ENCODE measurements around the gene POMGNT1.
A peak's percentile ranks its signal among the peaks of the same experiment; 100 is the strongest.

The POMGNT1 gene

DNA sequence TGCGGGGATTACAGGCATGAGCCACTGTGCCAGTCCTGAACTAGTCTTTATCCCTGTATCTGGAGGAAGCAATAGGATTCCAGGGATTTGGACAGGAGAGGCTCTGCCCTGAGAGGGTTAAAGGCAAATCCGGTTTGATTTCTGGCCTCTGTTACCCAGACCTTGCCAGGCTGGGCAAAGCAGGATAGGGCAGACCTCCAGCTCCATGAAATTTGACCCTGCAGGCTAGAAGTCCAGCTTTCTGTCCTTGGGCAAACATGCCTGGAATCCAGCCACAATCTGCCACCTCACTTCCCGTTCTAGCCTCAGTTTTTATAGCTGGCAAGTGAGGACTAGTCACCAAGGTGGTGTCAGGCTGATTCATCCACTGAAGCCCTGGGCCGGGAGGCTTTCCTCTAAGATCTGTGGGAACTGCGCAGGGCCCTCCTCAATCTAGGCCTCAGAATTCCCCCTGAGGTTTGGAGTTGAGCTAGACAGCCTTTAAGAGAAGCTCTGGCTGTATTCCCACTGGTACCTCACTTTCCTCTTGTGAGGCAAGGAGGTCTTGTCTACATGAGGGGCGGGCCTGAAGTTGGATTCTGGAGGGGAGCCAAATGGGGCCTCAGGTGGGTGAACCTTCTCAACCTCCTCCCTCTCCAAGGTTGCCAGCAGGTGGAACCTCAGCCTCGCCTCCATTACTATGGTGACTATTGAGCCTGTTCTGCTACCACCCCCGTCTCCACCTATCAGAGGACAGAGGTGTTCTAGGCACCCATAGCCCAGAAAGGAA, 15.0 kb downstream of the POMGNT1 start:
- TF ChIP-seq POLR2A (IDR thresholded peaks at IDR 0.05; ENCODE audit: extremely low read depth, insufficient read length) (no peak), MYC (IDR thresholded peaks at IDR 0.05; ENCODE audit: low read depth, low read length) (no peak), MAX (IDR thresholded peaks at IDR 0.05; ENCODE audit: low read depth, low read length) (no peak)
- TF ChIP-seq, protein P1, sequence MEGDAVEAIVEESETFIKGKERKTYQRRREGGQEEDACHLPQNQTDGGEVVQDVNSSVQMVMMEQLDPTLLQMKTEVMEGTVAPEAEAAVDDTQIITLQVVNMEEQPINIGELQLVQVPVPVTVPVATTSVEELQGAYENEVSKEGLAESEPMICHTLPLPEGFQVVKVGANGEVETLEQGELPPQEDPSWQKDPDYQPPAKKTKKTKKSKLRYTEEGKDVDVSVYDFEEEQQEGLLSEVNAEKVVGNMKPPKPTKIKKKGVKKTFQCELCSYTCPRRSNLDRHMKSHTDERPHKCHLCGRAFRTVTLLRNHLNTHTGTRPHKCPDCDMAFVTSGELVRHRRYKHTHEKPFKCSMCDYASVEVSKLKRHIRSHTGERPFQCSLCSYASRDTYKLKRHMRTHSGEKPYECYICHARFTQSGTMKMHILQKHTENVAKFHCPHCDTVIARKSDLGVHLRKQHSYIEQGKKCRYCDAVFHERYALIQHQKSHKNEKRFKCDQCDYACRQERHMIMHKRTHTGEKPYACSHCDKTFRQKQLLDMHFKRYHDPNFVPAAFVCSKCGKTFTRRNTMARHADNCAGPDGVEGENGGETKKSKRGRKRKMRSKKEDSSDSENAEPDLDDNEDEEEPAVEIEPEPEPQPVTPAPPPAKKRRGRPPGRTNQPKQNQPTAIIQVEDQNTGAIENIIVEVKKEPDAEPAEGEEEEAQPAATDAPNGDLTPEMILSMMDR (IDR thresholded peaks at IDR 0.05; ENCODE audit: low read depth, low read length) = no peak
- no peak for DNase-seq (ENCODE audit: low read depth)
- H3K4me3 ChIP-seq (ENCODE audit: low read depth, low read length) = no peak overlapping the region

GRCh38 chr1:46181343-46182260, 16.6 kb downstream of the POMGNT1 start:
- TF ChIP-seq POLR2A (IDR thresholded peaks at IDR 0.05; ENCODE audit: extremely low read depth, insufficient read length) = no peak
- no peak for TF ChIP-seq MYC (IDR thresholded peaks at IDR 0.05; ENCODE audit: low read depth, low read length)
- DNase-seq (ENCODE audit: low read depth) = no peak
- H3K4me3 ChIP-seq (ENCODE audit: low read depth, low read length) = no peak overlapping the region

DNA sequence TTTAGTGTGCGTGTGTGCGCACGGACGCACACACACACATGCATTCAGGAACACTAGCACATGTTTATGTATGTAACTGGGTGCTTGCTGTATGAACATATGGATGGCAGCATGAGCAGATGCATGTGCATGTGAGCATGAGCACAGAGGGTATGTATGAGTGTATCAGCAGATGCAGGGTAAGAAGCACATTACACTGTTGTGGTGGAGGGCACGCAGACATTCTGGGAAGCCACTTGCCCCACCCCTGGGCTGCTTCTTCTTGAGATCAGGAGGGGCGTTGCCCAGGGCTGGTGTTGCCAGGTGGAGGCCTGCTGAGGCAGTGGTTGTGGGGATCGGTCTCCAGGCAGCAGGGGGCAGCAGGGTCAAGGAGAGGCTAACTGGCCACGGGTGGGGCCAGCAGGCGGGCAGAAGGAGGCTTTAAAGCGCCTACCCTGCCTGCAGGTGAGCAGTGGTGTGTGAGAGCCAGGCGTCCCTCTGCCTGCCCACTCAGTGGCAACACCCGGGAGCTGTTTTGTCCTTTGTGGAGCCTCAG, 18.1 kb downstream of the POMGNT1 start:
- H3K4me3 ChIP-seq (ENCODE audit: low read depth, low read length) = no peak overlapping the region
- TF ChIP-seq, protein P1 (IDR thresholded peaks at IDR 0.05; ENCODE audit: low read depth, low read length) = peak; percentile 9
- TF ChIP-seq MAX (IDR thresholded peaks at IDR 0.05; ENCODE audit: low read depth, low read length) = no peak
- DNase-seq (ENCODE audit: low read depth) = peak; percentile 32

- no peak overlapping the region for H3K4me3 ChIP-seq (ENCODE audit: low read depth, low read length)
- no peak for TF ChIP-seq MYC (IDR thresholded peaks at IDR 0.05; ENCODE audit: low read depth, low read length)
- TF ChIP-seq, protein P1 (IDR thresholded peaks at IDR 0.05; ENCODE audit: low read depth, low read length) = peak; percentile 89
- peak; percentile 80 for DNase-seq (ENCODE audit: low read depth)
These were observed 18.8 kb downstream of the POMGNT1 start for GRCh38 chr1:46179138-46180081.

- TF ChIP-seq MYC (IDR thresholded peaks at IDR 0.05; ENCODE audit: low read depth, low read length) (no peak), POLR2A (IDR thresholded peaks at IDR 0.05; ENCODE audit: extremely low read depth, insufficient read length) (no peak), MAX (IDR thresholded peaks at IDR 0.05; ENCODE audit: low read depth, low read length) (no peak)
- TF ChIP-seq, protein P1 (IDR thresholded peaks at IDR 0.05; ENCODE audit: low read depth, low read length) = no peak
- no peak within 1 kb of the TSS for H3K4me3 ChIP-seq (ENCODE audit: low read depth, low read length)
- peak; percentile 60 for DNase-seq (ENCODE audit: low read depth)
These were observed 21.9 kb downstream of the POMGNT1 start, which contains the start of gene P3R3URF for GRCh38 chr1:46176211-46176865. TSS of gene P3R3URF (minus strand) at chr1:46176488. CDS start at chr1:46176471, 17 bp downstream.
